Lung (tissue), 12 donors: ENCODE measurements around the gene ARHGAP32. TPM values are rescaled to one million over a fixed set of nuclear protein-coding genes. Genes with fewer than 3 reads are reported as not detected.

Experiments
- ATAC-seq: fragments of 200-7000 bp; cut with Tn5 transposase; one replicate; pipeline ENCODE4 v1.9.1; 2020; ENCODE audit warnings: moderate number of reproducible peaks; ENCODE audit not compliant: insufficient read depth, low FRiP score
- DNase-seq, 3 donors: peaks; one replicate each; pipeline ENCODE4 v3.0.0-alpha.2; 2013 to 2017
- H3K27ac ChIP-seq, 2 donors: one replicate each; pipeline ENCODE4 v1.5.1; 2013; ENCODE audit warnings: mild to moderate bottlenecking in 2 of 2, moderate library complexity in 2 of 2, control low read depth in 1 of 2, inconsistent platforms in 1 of 2, low read depth in 1 of 2, low read length in 1 of 2
- H3K27me3 ChIP-seq, 3 donors: one replicate each; pipeline ENCODE4 v1.5.1; 2013; ENCODE audit warnings: low read length in 2 of 3; ENCODE audit not compliant: control insufficient read depth in 3 of 3, insufficient read depth in 3 of 3
- H3K36me3 ChIP-seq, 4 donors: one replicate each; pipeline ENCODE4 v1.5.1; 2013; ENCODE audit warnings: low read length in 4 of 4, mild to moderate bottlenecking in 1 of 4, moderate library complexity in 1 of 4; ENCODE audit not compliant: control insufficient read depth in 4 of 4, insufficient read depth in 4 of 4
- H3K4me1 ChIP-seq, 5 donors: one replicate each; pipeline ENCODE4 v1.5.1; 2013; ENCODE audit warnings: low read length in 5 of 5, mild to moderate bottlenecking in 2 of 5, moderate library complexity in 1 of 5; ENCODE audit not compliant: control insufficient read depth in 5 of 5, insufficient read depth in 5 of 5
- H3K4me3 ChIP-seq: one replicate; pipeline ENCODE4 v1.5.1; 2013; ENCODE audit warnings: mild to moderate bottlenecking, control low read depth, moderate library complexity
- H3K9ac ChIP-seq, 2 donors: one replicate each; pipeline ENCODE4 v1.5.1; 2013; ENCODE audit warnings: low read length in 2 of 2, control low read depth in 1 of 2; ENCODE audit not compliant: insufficient read depth in 1 of 2
- H3K9me3 ChIP-seq, 4 donors: one replicate each; pipeline ENCODE4 v1.5.1; 2013; ENCODE audit warnings: low read length in 3 of 4, mild to moderate bottlenecking in 1 of 4, moderate library complexity in 1 of 4; ENCODE audit not compliant: control insufficient read depth in 4 of 4, insufficient read depth in 3 of 4
- CTCF ChIP-seq: IDR thresholded peaks from 2 replicates; pipeline ENCODE4 v1.5.1; 2012; ENCODE audit warnings: mild to moderate bottlenecking; ENCODE audit errors: control extremely low read depth, extremely low read depth
- WGBS, 2 donors: extraction: QIAGEN DNeasy Blood & Tissue Kit; methylation state at CpG; one replicate each; pipeline ENCODE4 v1.1.7; 2013; 5-methylcytosine and 5-hydroxymethylcytosine counted together
- polyA plus RNA-seq, 2 donors: library from polyadenylated mRNA; stranded (reverse); fragments of 200-250 nt; gene quantifications; one replicate each; pipeline ENCODE4 v1.2.1, GENCODE V29; 2013
- total RNA-seq, 2 donors: library from RNA; depleted of rRNA in 1 of 2; stranded (reverse); fragments of >200 nt in 1 of 2; gene quantifications; one replicate each; pipeline ENCODE4 v1.2.1, GENCODE V29; 2014 to 2021
- donor health status: control.
- donor health status: control.
- donor health status: Bipolar disorder and iron deficiency.
- donor health status: healthy.
- donor health status: DM: yes; HTN: yes; CAD: no.

ARHGAP32 gene
- total and polyA plus RNA-seq, 4 donors = 4.1 to 28.4 (median 17.0) TPM

GRCh38 chr11:129230006-129230405 lies 37.9 kb upstream of the ARHGAP32 start:
- 66 to 76% methylated on average over 6 of the region's 6 CpGs for WGBS, 2 donors
- Histone ChIP-seq H3K9me3 (peaks cover 2 to 5% (median 3%) of the 10 kb centered on the region in 4 donors), H3K4me3 (no peak overlapping the region), H3K4me1 (peaks cover 0 to 1% (median 0%) of the 10 kb centered on the region in 5 donors), H3K27ac (no peak overlapping the region), H3K27me3 (no peaks in the 10 kb centered on the region), H3K9ac (no peak overlapping the region), H3K36me3 (no peaks in the 10 kb centered on the region)
- TF ChIP-seq CTCF = no peak
- ATAC-seq (no peak), DNase-seq (peak in 2 of 3 donors; percentile 23 to 54)

- H3K4me1 ChIP-seq = peaks cover 0 to 11% (median 0%) of the 10 kb centered on the region in 5 donors
Observed at GRCh38 chr11:129226207-129226798, 34.2 kb upstream of the ARHGAP32 start.

GRCh38 chr11:129225190-129225589 lies 33.1 kb upstream of the ARHGAP32 start:
- H3K9ac ChIP-seq = no peak overlapping the region
- no peak overlapping the region for H3K4me3 ChIP-seq
- DNase-seq = no peak
- no peak for ATAC-seq
- H3K27ac ChIP-seq = no peak overlapping the region
- TF ChIP-seq CTCF = no peak
- peaks cover 0 to 5% (median 3%) of the 10 kb centered on the region in 4 donors for H3K9me3 ChIP-seq
- H3K4me1 ChIP-seq = peaks cover 0 to 11% (median under 1%) of the 10 kb centered on the region in 5 donors
- H3K36me3 ChIP-seq = no peaks in the 10 kb centered on the region
- WGBS, 2 donors = 84 to 85% methylated on average over 1 of the region's 1 CpG
- no peaks in the 10 kb centered on the region for H3K27me3 ChIP-seq

More at GRCh38 chr11:129226207-129226798, 34.2 kb upstream of the ARHGAP32 start:
- TF ChIP-seq CTCF = no peak
- Histone ChIP-seq H3K9me3 (peaks cover 0 to 5% (median 3%) of the 10 kb centered on the region in 4 donors), H3K36me3 (no peaks in the 10 kb centered on the region), H3K4me3 (no peak overlapping the region), H3K9ac (no peak overlapping the region), H3K27me3 (no peaks in the 10 kb centered on the region), H3K27ac (no peak overlapping the region)
- ATAC-seq (no peak), DNase-seq (no peak)
- 98% methylated on average over 2 of the region's 2 CpGs for WGBS, 2 donors
